Left colon (tissue), 2 donors: ENCODE data around the gene AGPS. TPM values are rescaled to one million over a fixed set of nuclear protein-coding genes. Genes with fewer than 3 reads are reported as not detected.
"Not testable (repeated sequence)": the region's sequence is repeated elsewhere in the genome, so short reads cannot be mapped to it uniquely, and the experiment has no call there.

ENCODE experiments used
- ATAC-seq: fragments of 200-7000 bp; cut with Tn5 transposase; one replicate; pipeline ENCODE4 v1.9.1; 2020; ENCODE audit warnings: mild to moderate bottlenecking, moderate library complexity
- DNase-seq, 2 donors: peaks; one replicate each; pipeline ENCODE4 v3.0.0-alpha.2; 2020
- intact Hi-C, 2 donors: fragments of 100-400 bp; cut with DNase I in 1 of 2; cut with micrococcal nuclease in 1 of 2; formaldehyde crosslinking; loops; one replicate each; pipeline versions ENCODE4 v1.11.2 to v1.14.0; 2022; cut with DNase I, micrococcal nuclease
- total RNA-seq, 2 donors: library from RNA; stranded (reverse); fragmentation: NEBNext Ultra II Directional; extraction: Animal tissue kit (Norgen Biotek cat#: 25700); gene quantifications; one replicate each; pipeline ENCODE4 v1.2.1, GENCODE V29; 2021
- donor health status: DM: no; HTN: no; CAD: no.
- donor health status: DM: yes; HTN: yes; CAD: no.

The AGPS gene
- total RNA-seq, 2 donors from 2014 or later = 54.9 to 62.3 TPM

GRCh38 chr2:177405029-177405692, 12.6 kb downstream of the AGPS start:
- no peak for DNase-seq
- intact Hi-C loops = no loop called here
- peak; percentile 39 for ATAC-seq

GRCh38 chr2:177406182-177406581, 13.6 kb downstream of the AGPS start:
- DNase-seq (no peak), ATAC-seq (peak; percentile 81)
- intact Hi-C loops = no loop called here

GRCh38 chr2:177407031-177407430, 14.5 kb downstream of the AGPS start:
- ATAC-seq = peak; percentile 61
- intact Hi-C loops = no loop called here
- DNase-seq = no peak

GRCh38 chr2:177410629-177411028, 18.1 kb downstream of the AGPS start:
- intact Hi-C loops = loop anchor here in 1 of 2 donors (10.0 kb wide), 1 partner anchor 246 kb away; no protein-coding TSS in a partner anchor
- not testable (repeated sequence) for ATAC-seq, DNase-seq

DNA sequence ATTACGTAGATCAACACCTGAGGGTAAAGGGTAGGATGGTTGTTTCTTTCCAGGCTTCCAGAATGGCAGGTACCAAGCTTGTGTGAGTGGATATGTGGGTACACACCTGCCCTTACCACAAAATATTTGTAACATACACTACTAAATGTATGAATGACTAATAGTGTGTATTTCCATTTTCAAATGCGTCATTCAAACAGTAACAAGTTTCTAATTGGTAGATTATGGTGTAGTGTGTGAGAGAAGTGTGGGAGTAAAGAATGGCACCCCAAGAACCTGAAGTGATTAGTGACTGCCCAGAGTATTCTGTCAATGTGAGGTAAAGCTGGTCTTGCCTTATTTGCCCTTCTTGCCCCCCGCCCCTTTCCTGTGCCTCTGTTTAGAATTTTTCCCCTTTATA, 21.1 kb downstream of the AGPS start:
- intact Hi-C loops = loop anchor here in 1 of 2 donors (10.0 kb wide), 1 partner anchor 249 kb away; no protein-coding TSS in a partner anchor
- DNase-seq (no peak), ATAC-seq (no peak)

GRCh38 chr2:177419274-177419673, 26.7 kb downstream of the AGPS start:
- intact Hi-C loops = loop anchor here in 1 of 2 donors (10.0 kb wide), 1 partner anchor 254 kb away; no protein-coding TSS in a partner anchor
- ATAC-seq = peak; percentile 42
- DNase-seq = no peak

GRCh38 chr2:177422271-177422670, 29.7 kb downstream of the AGPS start:
- ATAC-seq (no peak), DNase-seq (no peak)
- intact Hi-C loops = no loop called here

DNA sequence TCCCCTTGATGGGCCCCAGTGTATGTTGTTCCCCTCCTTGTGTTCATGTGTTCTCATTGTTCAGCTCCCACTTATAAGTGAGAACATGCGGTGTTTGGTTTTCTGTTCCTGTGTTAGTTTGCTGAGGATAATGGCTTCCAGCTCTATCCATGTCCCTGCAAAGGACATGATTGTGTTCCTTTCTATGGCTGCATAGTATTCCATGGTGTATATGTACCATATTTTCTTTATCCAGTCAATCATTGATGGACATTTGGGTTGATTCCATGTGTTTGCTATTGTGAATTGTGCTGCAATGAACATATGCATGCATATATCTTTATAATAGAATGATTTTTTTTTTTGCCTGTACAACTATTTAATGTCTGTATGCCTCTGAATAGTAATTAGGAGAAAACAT, 31.5 kb downstream of the AGPS start:
- ATAC-seq, DNase-seq, intact Hi-C loops: not testable (repeated sequence)

GRCh38 chr2:177424620-177425019, 32.0 kb downstream of the AGPS start:
- ATAC-seq, DNase-seq, intact Hi-C loops: not testable (repeated sequence)

DNA sequence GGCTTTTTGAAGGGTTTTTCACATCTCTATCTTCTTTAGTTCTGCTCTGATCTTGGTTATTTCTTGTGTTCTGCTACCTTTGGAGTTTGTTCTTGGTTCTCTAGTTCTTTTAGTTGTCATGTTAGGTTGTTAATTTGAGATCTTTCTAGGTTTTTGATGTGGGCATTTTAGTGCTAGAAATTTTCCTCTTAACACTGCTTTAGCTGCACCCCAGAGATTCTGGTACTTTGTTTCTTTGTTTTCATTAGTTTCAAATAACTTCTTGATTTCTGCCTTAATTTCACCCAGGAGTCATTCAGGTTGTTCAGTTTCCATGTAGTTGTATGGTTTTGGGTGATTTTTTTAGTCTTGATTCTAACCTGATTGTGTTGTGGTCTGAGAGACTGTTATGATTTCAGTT, 34.7 kb downstream of the AGPS start:
- no peak for DNase-seq
- intact Hi-C loops = no loop called here
- ATAC-seq = no peak

GRCh38 chr2:177427936-177428335, 35.4 kb downstream of the AGPS start:
- ATAC-seq, intact Hi-C loops, DNase-seq: not testable (repeated sequence)

- intact Hi-C loops = no loop called here
Observed at GRCh38 chr2:177429688-177430325, 37.2 kb downstream of the AGPS start.

GRCh38 chr2:177430411-177430810, 37.8 kb downstream of the AGPS start:
- ATAC-seq (no peak), DNase-seq (no peak)
- intact Hi-C loops = no loop called here

More at GRCh38 chr2:177429688-177430325, 37.2 kb downstream of the AGPS start:
- no peak for ATAC-seq
- DNase-seq = no peak

DNA sequence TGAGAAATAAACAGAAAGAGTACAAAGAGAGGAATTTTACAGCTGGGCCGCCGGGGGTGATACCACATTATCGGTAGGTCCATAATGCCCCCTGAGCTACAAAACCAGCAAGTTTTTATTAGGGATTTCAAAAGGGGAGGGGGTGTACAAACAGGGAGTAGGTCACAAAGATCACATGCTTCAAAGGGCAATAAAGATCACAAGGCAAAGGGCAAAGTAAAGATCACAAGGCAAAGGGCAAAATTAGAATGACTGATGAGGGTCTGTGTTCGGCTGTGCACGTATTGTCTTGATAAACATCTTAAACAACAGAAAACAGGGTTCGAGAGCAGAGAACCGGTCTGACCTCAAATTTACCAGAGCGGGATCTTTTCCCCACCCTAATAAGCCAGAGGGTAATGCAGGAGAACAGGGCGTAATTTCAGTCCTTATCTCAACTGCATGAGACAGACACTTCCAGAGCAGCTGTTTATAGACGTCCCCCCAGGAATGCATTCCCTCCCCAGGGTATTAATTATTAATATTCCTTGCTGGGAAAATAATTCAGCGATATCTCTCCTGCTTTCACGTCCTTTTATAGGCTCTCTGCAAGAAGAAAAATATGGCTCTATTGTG, 38.6 kb downstream of the AGPS start:
- DNase-seq, ATAC-seq, intact Hi-C loops: not testable (repeated sequence)

- DNase-seq (no peak), ATAC-seq (no peak)
- intact Hi-C loops = no loop called here
Observed at GRCh38 chr2:177432703-177433102, 40.1 kb downstream of the AGPS start.

- intact Hi-C loops = no loop called here
- no peak for ATAC-seq
- no peak for DNase-seq
Observed at GRCh38 chr2:177433402-177433801, 40.8 kb downstream of the AGPS start.

GRCh38 chr2:177434475-177434874, 41.9 kb downstream of the AGPS start:
- ATAC-seq = no peak
- DNase-seq = no peak
- intact Hi-C loops = no loop called here

- ATAC-seq (no peak), DNase-seq (no peak)
- intact Hi-C loops = no loop called here
Observed at GRCh38 chr2:177445200-177445599, 52.6 kb downstream of the AGPS start.

DNA sequence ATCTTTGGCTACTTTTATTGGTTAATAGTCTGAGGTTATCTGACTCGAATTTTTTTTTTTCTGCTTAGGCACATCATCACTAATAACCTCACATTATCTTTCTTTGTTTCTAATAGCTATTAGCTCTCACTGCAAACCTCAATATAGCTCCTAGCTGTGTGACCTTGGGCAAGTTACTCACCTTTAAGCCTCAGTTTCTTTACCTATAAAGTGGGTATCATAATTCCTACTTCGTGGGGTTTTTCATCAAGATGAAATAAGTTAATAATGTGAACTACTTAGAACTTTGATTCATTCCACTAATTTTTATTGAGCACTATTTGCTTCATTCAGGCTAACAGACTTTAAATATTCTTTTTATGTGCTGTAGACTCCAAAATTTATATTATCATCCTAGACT, 55.5 kb downstream of the AGPS start:
- DNase-seq (no peak), ATAC-seq (no peak)
- intact Hi-C loops = no loop called here

- ATAC-seq (no peak), DNase-seq (no peak)
- intact Hi-C loops = no loop called here
Observed at GRCh38 chr2:177449159-177449558, 56.6 kb downstream of the AGPS start.
